Keratinocyte (primary cell): ENCODE data around the gene TMCO1.
"Not testable (repeated sequence)": the region's sequence is repeated elsewhere in the genome, so short reads cannot be mapped to it uniquely, and the experiment has no call there.

Experiments used
- EZH2 ChIP-seq: IDR thresholded peaks from one replicate; pipeline ENCODE4 v1.6.1; 2012; ENCODE audit warnings: inconsistent platforms, mild to moderate bottlenecking, low read length, moderate library complexity
- TF ChIP-seq, protein P1 (sequence below), 3 experiments: IDR thresholded peaks in 1 of 3; conservative IDR thresholded peaks in 1 of 3; optimal IDR thresholded peaks in 1 of 3; 2 replicates in 2 of 3; 3 replicates in 1 of 3; pipeline versions ENCODE3 to v1.5.1; 2011; ENCODE audit warnings: low read length in 3 of 3, mild to moderate bottlenecking in 3 of 3, moderate library complexity in 2 of 3, control low read depth in 1 of 3, inconsistent platforms in 1 of 3; ENCODE audit not compliant: insufficient read depth in 2 of 3; ENCODE audit errors: extremely low read depth in 1 of 3

DNA sequence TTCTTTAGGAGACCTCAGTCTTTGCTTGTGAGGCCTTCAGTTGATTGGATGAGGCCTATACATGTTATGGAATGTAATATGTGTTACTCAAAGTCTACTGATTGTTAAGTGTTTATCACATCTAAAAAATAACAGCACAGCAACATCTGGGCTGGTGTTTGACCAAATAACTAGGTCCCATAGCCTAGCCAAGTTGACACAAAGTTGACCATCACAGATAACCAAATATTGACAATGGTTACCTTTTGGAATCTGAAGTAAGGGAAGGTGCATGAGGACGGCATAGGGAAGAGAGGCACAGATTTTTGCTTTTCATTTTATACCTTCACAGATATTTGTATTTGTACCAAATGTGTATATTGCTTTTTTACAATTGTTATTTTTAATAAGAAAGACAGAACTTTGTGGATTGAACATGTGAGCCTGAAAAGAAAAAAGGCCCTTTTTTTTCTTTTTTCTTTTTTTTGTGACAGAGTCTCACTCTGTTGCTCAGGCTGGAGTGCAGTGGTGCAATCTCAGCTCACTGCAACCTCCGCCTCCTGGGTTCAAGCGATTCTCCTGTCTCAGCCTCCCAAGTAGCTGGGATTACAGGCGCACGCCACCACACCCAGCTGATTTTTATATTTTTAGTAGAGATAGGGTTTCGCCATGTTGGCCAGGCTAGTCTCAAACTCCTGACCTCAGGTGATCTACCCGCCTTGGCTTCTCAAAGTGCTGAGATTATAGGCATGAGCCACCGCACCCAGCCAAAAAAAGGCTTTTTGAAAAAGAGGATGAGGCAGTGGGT lies 52.2 kb downstream of the TMCO1 start:
- TF ChIP-seq, protein P1, sequence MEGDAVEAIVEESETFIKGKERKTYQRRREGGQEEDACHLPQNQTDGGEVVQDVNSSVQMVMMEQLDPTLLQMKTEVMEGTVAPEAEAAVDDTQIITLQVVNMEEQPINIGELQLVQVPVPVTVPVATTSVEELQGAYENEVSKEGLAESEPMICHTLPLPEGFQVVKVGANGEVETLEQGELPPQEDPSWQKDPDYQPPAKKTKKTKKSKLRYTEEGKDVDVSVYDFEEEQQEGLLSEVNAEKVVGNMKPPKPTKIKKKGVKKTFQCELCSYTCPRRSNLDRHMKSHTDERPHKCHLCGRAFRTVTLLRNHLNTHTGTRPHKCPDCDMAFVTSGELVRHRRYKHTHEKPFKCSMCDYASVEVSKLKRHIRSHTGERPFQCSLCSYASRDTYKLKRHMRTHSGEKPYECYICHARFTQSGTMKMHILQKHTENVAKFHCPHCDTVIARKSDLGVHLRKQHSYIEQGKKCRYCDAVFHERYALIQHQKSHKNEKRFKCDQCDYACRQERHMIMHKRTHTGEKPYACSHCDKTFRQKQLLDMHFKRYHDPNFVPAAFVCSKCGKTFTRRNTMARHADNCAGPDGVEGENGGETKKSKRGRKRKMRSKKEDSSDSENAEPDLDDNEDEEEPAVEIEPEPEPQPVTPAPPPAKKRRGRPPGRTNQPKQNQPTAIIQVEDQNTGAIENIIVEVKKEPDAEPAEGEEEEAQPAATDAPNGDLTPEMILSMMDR (optimal IDR thresholded peaks at IDR 0.05 in 1 of 3, IDR thresholded peaks at IDR 0.05 in 1 of 3, conservative IDR thresholded peaks at IDR 0.05 in 1 of 3; ENCODE audit: extremely low read depth in 1 of 3, insufficient read depth in 2 of 3, low read length in 3 of 3), result not testable (repeated sequence)
- TF ChIP-seq EZH2, result not testable (repeated sequence)
